Stimulated activated naive CD4-positive, alpha-beta T cell treated with Interleukin-2 at 50 U/mL for 16 hours (primary cell): ENCODE measurements around the gene UBR1.

Experiments
- DNase-seq: peaks from one replicate; lab custom pipeline; 2025; lab: John Stamatoyannopoulos, UW

Gene UBR1

DNA sequence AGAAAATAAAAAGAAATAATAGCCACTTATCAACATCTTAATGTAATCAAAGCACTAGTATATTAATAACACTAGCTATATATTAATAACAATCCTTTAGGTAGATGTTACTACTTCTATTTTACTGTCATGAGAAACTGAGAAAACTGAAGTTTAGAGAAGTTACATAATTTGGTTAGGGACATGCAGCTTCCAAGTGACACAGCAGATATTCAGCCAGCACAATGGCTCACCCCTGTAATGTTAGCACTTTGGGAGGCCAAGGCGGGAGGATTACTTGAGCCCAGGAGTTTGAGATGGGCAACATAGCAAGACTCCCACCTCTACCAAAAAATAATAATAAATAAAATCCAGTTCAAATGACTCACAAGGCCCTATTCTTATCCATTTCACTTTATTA is 1.9 kb upstream of the UBR1 start:
- DNase-seq: no peak

DNA sequence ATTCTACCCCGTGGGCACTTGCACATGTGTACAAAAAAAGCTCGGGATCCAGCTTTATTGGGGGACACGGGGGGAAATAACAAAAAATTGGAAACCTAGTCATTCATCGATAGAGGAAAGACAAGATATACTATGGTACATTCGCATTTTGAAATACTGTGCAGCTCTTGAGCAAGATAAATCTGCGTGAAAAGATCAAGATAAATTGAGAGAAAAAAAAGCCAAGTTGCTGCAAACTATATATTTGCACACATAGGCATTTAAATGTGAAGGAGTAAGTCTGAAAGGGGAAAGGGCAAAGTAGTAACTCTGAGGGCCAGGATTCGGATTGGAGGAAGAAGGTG is 620 bp upstream of the UBR1 start:
- DNase-seq: no peak

DNA sequence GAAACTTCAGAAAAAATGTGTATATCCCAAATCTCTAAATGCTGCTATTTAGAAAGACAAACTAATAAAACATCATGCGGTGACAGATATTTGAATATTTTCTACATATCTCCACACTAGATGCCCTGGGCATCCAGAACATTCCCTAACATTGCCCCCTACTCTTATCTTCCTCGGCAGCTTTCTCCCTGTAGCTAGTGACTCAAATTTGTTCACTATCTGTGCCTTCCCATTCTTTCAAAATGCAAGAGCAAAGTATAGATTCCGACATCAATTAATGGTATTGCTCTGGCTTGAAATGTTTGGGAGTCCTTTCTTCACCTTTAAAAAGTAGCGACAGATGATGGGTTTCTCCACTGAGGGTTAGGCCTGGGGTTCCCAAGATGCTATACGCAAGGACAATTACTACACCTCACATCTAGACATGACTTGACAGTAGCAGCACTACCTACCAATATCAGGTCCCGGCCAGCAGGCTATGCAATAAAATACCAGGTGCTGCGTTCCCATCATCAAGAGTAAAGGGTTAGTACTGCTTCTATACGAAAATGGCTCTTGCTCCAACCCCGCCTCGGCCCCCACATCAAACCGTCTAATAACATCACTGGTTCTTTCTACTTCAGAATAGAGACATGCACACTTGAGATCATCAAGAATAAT is 631 bp downstream of the UBR1 start:
- no peak for DNase-seq

DNA sequence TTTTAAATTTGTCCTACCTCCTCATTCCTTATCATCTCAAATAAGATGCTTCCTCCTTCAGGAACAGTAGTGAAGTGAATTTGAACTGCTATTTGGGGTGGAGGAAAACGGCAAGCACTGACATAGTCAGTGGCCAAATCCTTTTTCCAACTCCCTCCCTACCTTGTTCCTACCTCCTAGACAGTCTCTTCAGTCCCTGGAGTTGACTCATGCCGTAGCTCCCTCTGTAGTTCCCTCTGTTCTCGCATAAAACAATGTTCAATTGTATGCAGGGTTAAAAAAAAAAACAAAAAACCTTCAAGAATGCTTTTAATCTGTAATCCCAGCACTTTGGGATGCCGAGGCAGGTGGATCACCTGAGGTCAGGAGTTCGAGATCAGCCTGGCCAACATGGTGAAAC is 1.4 kb downstream of the UBR1 start:
- DNase-seq: no peak

DNA sequence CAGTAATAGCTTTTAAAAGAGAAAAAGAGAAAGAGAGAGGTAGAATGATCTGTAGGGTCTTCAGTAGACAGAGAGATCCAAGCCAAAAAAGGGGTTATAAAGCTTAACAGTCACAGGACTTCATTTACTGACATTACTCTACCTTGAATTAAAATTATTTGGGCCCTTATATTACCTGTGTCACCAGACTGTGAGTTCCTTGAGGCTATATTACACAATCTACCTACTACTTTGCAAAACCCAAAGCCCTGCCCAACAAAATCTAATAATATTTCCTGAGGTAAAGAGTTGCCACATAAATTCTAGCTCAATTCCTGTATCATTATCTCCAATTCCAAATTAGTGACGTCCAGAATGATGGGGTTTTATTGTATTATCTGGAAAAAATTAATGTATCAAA is 1.9 kb downstream of the UBR1 start:
- DNase-seq: no peak

DNA sequence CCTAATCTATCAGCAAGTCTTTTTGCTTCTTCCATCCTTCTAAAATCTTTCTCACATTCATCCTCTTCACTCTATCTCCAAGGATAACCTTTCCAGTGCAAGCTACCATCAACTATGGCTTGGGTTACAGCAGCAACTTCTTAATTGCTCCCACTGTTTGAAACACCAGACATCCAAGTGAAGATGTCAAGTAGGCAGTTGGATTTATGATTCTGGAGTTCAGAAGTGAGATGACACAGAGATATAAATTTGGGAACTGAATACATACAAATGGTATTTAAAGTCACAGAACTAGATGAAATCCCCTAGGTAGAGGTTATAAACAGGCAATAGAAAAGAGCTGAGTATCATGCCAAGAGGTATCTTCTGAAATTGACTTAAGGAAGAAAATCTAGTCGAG is 3.7 kb downstream of the UBR1 start:
- no peak for DNase-seq

DNA sequence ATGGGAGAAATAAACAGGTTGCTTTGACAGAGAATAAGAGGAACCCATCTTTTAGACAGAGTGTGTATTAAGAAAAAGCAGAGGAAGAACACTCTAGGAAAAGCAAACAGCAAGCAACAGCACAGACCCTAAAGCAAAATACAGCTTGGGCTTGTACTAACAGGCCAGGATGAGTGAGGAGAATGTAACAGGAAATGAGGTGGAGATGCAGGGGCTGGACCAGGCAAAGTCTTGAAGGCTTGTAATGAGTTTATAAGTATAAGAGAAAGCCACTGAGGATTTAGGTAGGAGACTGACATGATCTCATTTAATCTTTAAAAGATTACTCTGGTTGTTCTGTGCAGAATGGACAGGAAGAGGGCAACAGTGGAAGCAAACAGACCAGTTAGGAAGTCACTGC is 4.9 kb downstream of the UBR1 start:
- no peak for DNase-seq

DNA sequence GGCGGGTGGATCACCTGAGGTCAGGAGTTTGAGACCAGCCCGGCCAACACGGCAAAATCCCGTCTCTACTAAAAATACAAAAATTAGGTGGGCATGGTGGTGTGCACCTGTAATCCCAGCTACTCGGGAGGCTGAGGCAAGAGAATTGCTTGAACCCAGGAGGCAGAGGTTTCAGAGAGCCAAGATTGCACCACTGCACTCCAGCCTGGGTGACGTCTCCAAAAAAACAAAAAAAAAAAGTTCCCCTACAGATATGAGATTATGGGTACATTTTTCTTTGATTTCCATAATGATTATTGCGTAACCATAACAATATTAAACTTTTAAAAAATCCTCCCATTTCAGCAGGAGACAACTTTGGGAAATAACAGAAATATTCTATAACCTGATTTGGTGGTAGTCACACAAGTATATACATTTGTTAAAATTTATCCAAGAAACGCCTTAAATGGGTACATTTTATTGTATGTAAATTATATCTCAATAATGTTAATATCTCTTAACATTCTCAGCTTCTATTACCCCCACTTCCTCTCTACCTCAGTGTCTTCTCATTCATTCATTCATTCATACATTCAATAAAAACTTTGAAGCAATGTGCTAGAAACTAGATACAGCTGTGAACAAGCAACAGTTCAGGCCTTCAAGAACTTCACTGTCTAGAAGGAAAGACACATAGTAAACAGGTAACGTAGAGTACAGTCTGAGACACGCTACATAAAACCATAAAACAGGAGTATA is 6.6 kb downstream of the UBR1 start:
- no peak for DNase-seq

DNA sequence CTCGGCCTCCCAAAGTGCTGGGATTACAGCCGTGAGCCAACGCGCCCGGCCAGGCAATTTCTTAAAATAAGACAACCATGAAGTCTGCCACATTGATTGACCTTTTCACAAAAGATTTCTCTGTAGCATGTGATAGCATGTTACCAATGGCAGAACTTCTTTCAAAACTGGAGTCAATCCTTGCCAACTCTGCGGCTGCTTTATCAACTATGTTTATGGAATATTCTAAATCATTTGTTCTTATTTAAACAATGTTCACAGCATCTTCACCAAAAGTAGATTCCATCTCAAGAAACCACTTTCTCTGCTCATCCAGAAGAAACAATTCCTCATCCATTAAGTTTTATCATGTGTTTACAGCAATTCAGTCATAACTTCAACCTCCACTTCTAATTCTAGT is 9.4 kb downstream of the UBR1 start:
- no peak for DNase-seq

DNA sequence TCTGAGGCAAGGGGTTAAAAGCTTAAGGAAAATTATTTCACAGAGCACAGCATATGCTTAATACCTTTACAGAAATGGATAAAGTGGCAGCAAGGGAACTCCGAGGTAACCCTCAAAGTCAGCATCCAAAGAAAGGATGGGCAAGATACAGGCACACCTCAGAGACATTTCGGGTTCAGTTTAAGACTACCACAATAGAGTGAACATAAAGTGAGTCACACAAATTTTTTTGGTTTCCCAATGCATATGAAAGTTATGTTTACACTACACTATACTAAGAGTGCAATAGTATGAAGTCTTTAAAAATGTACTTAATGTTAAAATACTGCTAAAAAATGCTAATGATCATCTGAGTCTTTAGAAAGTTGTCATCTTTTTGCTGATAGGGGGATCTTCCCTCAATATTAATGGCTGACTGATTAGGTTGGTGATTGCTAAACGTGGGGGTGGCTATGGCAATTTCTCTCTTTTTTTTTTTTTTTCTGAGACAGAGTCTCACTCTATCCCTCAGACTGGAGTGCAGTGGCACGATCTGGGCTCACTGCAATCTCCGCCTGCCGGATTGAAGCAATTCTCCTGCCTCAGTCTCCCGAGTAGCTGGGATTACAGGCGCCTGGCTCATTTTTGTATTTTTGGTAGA is 10.0 kb downstream of the UBR1 start:
- DNase-seq: no peak

DNA sequence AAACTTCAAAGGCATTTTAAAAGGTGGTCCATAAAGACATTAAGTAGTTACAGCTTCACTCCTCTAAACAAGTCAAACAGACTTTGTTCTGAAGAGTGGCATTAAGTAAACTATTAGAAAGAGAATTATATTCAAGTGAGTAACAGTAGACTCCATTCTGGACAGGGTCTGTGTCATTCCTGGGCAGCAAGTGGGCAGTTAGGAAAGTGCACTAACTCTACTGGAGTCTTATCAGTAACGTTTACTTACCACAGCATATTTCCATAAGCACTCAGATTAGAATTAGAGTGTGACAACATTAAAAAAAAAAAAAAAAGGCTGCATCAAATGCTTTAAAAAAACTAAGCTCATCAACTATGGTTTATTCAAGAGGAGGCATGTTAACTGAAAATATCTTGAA is 10.6 kb downstream of the UBR1 start:
- DNase-seq: no peak

DNA sequence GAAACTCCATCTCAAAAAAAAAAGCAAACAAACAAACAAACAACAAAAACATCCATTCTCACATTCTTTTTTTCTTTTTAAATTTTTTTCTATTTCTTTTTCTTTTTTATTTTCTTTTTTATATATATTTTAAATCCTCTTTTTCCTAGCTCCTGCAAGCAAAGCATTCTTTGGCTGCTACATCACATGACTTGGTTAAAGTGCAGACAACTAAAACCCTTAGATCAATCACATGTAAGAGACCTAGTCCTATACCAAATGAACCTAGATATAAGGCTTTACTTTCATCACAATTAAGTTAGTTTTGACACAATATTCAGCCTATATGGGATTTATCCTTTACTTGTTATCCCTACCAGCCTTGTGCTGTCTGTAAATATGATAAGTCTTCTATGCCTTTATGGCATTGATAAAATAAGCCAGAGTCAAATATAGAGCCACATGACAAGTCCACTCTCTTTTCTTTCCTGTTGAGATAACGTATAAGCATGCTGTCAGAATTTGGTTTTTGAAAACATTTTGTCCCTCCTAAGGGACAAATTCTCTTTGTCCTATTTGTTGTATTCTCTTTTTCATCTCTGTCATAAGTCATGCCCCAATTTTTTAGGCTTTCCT is 11.3 kb downstream of the UBR1 start:
- no peak for DNase-seq

DNA sequence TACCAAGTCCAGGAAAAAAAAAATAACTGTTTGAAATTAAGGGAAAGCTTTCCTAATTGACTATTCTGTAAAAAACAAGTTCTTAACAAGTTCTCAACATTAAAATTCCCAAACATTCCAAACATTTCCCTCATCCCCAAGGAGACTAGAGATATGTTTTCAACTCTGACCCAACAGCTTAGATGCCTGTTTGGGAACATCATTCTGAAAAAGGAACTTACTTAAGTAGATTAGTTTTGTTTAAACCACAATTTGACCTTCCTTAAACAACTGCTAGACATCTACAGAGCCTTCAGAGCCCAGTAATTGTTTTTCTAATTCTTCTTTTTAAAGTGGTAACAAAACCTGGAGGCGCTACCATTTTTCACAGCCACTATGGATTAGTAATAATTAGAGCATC is 12.8 kb downstream of the UBR1 start:
- no peak for DNase-seq

DNA sequence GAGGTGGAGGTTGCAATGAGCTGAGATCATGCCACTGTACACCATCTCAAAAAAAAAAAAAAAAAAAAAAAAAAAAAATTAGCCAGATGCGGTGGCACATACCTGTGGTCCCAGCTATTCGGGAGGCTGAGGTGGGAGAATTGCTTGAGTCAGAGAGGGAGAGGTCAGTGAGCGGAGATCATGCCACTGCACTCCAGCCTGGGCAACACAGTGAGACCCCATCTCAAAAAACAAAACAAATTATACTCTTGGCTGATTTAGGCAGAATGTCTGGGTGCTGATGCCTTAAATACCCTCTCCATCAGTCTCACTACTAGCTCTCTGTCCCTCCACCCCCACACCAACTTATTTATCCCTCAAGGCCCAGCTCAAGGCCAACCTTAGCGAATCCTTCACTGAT is 14.0 kb downstream of the UBR1 start:
- no peak for DNase-seq

DNA sequence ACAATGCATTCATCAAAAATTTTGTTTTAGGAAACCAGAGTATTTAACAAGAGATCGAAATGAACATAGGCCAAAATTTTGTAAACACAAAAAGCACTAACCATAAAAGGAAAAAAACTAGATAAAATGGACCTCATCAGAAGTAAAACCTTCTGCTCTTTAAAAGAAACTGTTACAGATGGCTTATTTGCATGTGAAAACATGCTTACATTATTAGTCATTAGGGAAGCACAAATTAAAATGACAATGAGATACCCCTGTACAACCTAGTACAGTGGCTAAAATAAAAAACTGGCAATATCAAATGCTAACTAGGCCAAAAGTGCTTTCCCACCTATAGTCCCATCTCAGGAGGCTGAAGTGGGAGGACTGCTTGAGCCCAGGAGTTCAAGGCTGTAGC is 19.3 kb downstream of the UBR1 start:
- no peak for DNase-seq

DNA sequence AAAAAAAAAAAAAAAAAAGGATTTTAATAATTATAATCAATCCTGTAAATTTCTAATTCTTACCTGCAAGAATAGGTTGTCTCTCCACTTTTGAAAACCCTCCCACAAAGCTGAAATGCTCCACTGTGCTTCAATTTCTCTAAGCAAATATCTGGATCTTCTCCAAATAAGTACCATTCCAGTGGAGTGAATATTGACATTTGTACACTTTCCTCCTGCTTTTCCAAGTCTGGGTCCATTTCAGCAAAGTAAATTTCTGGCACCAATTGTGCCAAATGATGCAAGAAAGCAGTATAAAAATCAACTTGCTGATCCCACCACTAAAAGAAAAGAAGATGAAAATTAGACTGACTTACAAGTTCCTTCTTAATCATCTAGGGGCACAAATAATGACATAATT is 19.9 kb downstream of the UBR1 start:
- no peak for DNase-seq

DNA sequence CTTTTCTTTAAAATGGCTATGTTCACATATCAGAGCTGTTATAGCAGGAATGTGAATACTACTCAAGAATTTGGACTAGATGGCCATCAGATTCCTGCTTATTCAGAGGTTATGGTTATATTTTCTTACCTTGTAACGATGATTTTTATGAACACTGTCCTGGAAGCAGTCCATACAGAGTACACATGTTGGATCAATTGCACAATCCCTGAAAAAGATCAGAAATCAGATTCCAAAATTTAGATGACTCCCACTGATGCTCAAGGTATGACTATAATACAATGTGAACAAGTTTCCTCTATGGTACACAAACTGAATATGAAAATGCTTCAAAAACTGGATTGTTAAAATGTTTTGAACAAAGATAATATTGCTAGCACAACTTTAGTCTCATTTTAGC is 23.3 kb downstream of the UBR1 start:
- DNase-seq: no peak

DNA sequence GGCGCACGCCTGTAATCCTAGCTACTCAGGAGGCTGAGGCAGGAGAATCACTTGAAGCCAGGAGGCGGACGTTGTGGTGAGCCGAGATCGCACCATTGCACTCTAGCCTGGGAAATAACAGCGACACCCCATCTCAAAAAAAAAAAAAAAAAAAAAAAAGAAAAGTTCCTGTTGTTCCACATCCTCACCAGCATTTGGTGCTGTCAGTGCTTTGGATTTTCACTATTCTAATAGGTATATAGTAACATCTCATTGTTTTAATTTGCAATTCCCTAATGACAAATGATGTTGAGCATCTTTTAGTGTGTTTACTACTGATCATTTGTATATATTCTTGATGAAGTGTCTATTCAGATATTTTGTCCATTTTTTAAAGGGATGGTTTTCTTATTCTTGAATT is 24.6 kb downstream of the UBR1 start:
- no peak for DNase-seq

DNA sequence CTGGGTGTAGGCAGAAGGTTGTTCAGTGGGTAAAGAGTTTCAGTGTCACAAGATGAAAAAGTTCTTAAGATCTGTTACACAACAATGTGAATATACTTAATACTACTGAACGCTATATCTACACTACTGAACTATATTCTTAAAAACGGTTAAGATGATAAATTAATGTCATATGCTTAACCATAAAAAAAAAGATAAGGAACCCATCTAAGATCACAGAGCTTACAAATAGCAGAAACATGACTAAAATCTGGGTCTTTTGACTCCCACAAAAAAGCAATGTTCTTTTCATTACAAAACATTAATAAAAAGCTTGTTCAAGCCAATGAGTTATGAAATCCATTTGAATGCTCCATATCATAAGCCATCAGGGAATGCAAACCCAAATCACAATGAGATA is 34.4 kb downstream of the UBR1 start:
- DNase-seq: no peak

DNA sequence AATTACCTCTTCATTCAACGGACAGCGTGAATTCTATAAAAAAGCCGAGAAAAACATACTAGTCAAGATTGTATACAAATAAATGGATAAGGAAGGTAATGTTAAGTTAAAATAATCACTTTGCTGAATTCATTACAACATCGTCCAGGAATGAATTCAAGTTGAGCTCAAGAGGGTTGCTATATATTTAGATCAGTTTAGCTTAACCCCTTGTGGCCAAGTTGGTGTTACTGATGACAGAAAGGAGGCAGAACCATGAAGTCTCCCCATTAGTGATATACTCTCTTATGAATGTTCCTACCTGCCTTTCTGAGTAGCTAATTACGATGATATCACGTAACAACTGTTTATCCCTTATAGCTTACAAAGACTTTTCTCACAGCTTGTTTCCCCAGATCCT is 34.9 kb downstream of the UBR1 start:
- DNase-seq: no peak

DNA sequence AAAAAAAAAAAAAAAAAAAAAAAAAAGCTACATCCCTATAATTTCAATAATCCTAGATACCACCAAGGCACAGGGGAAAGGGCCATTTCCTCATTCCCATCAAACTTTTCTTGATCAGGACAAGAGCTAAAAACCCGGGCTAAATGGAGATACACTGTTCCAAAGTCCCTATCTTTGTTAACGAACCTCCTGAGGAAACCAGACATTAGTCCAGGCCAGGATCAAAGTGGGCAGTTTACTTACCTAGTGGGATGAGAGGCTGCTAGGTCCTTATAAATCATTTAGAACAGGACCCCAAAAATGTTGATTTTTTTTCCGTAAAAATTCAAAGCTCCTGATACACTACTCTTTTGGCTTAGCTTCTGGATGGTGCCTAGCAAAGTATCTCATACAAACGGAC is 35.6 kb downstream of the UBR1 start:
- DNase-seq: no peak

DNA sequence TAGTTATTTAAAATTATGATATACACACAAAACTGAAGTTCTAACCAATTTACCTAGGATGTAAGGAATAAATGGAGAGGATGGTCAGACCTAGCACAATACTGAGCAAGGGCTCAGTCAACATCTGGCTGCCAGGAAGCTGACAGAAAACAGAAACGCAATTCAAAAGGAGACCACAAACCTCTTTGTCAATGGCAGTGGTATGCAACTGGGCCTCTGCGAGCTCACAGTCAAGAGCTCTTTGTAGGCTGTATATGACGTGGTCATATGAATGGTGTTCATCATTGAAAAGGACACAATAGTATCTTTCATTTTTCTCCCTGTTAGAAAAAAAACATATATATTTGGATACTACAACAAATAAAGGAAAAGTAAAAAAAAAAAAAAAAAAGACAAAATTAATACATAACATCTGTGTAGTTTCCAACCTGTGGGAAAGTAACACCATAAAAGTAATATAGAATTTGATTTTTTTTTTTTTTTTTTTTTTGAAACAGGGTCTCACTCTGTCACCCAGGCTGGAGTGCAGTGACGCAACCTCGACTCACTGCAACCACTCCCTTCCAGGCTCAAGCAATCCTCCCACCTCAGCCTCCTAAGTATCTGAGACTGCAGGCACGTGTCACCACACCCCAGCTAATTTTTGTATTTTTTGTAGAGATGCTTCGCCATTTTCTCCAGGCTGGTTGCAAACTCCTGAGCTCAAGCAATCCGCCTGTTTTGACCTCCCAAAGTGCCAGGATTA is 37.9 kb downstream of the UBR1 start:
- no peak for DNase-seq

DNA sequence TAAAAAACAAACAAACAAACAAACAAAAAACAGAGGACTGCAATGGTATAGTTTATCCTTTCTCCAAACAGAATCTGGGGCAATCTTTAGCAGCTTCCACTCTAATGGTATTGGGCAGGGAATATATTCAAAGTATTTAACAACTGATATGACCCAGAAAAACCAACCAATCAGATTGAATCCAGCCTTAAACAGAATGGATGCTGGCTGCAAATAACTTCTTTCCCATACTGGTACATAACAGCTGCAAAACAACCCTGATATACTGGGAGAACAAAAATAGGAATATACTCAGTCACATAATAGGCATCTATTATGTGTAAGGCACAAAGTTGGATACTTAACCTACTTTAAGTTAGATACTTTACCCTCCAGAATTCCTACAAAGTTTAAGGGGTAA is 49.1 kb downstream of the UBR1 start:
- DNase-seq: no peak
